Fibroblast of skin of left biceps (primary cell): ENCODE measurements around the gene EMC9.

Source experiments
- DNase-seq, 2 experiments: peaks; one replicate each; pipeline ENCODE4 v3.0.0-alpha.2; 2013; ENCODE audit warnings: low read depth in 2 of 2

EMC9 gene

DNA sequence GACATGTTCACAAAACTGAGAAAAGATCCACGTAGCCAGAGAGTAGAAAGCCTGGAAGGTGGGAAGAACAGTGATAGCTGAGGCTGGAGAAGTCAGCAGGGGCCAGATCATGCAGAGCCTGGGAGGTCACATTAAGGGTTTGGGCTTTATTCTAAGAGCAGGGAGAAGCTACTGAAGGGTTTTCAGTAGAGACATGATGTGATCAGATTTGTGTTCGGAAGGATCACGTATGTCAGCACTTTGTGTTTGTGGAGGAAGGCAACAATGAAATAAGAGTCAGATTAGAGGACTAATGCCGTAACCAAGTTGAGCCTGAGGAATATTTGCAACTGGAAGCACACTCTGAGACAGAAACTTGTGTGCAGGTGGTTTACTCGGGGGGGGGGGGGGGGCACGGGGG, 51.5 kb downstream of the EMC9 start:
- DNase-seq, result no peak
